GM23338 (cell line): ENCODE measurements around the gene MAP3K21. TPM values are rescaled to one million over a fixed set of nuclear protein-coding genes. Genes with fewer than 3 reads are reported as not detected.

Experiments used
- ATAC-seq: fragments of 200-7000 bp; cut with Tn5 transposase; 3 replicates; pipeline ENCODE4 v1.9.1; 2020
- DNase-seq: peaks from one replicate; pipeline ENCODE4 v3.0.0-alpha.2; 2015; ENCODE audit warnings: low spot score
- H2AFZ ChIP-seq: fragments of 200-600 bp; sonication (generic); 2 replicates; pipeline ENCODE4 v1.8.0; 2016; ENCODE audit warnings: antibody characterized with exemption, mild to moderate bottlenecking, moderate library complexity
- H3F3A ChIP-seq: fragments of 200-600 bp; sonication (generic); replicated peaks from 2 replicates; pipeline ENCODE4 v1.8.0; 2017; ENCODE audit warnings: antibody characterized with exemption, mixed run types, low read depth
- H3K27ac ChIP-seq: fragments of 200-600 bp; sonication (generic); 2 replicates; pipeline ENCODE4 v1.6.1; 2016; ENCODE audit warnings: low read depth
- H3K27me3 ChIP-seq: fragments of 200-600 bp; sonication (generic); 2 replicates; pipeline ENCODE4 v1.8.0; 2016; ENCODE audit warnings: mild to moderate bottlenecking, mixed run types, moderate library complexity; ENCODE audit not compliant: insufficient read depth
- H3K36me3 ChIP-seq: fragments of 200-600 bp; sonication (generic); 2 replicates; pipeline ENCODE4 v1.8.0; 2016; ENCODE audit warnings: mild to moderate bottlenecking; ENCODE audit not compliant: insufficient read depth
- H3K4me1 ChIP-seq: fragments of 200-600 bp; sonication (generic); 2 replicates; pipeline ENCODE4 v1.8.0; 2016; ENCODE audit warnings: mild to moderate bottlenecking, moderate library complexity; ENCODE audit not compliant: insufficient read depth
- H3K4me2 ChIP-seq: fragments of 200-600 bp; sonication (generic); 2 replicates; pipeline ENCODE4 v1.7.1; 2017; ENCODE audit warnings: mixed run types
- H3K4me3 ChIP-seq: fragments of 200-600 bp; sonication (generic); 2 replicates; pipeline ENCODE4 v1.6.1; 2016; ENCODE audit warnings: mixed run types
- H3K79me2 ChIP-seq: fragments of 200-600 bp; sonication (generic); replicated peaks from 2 replicates; pipeline ENCODE4 v1.8.0; 2017; ENCODE audit warnings: mild to moderate bottlenecking; ENCODE audit not compliant: insufficient read depth
- H3K9me2 ChIP-seq: fragments of 200-600 bp; sonication (generic); 2 replicates; pipeline ENCODE4 v1.8.0; 2017; ENCODE audit not compliant: insufficient read depth
- H4K20me1 ChIP-seq: fragments of 200-600 bp; sonication (generic); replicated peaks from 2 replicates; pipeline ENCODE4 v1.8.0; 2017; ENCODE audit warnings: mild to moderate bottlenecking; ENCODE audit not compliant: insufficient read depth
- H3K27ac Mint-ChIP-seq: 2 replicates; pipeline ENCODE4 v1.8.0; 2020; ENCODE audit warnings: inconsistent platforms, mild to moderate bottlenecking, moderate library complexity, mixed read lengths
- H3K27me3 Mint-ChIP-seq: 3 replicates; pipeline ENCODE4 v1.8.0; 2022; ENCODE audit warnings: low read depth, mild to moderate bottlenecking, moderate library complexity, mixed read lengths, inconsistent platforms; ENCODE audit not compliant: insufficient read depth, poor library complexity
- H3K36me3 Mint-ChIP-seq: 3 replicates; pipeline ENCODE4 v1.8.0; 2021; ENCODE audit warnings: low read depth, mild to moderate bottlenecking, inconsistent platforms, moderate library complexity, mixed read lengths
- H3K4me1 Mint-ChIP-seq: 3 replicates; pipeline ENCODE4 v1.8.0; 2020; ENCODE audit warnings: mild to moderate bottlenecking, inconsistent platforms, mixed read lengths
- H3K4me3 Mint-ChIP-seq: 3 replicates; pipeline ENCODE4 v1.8.0; 2021; ENCODE audit warnings: moderate library complexity, mild to moderate bottlenecking, inconsistent platforms, mixed read lengths
- H3K9me3 Mint-ChIP-seq: 3 replicates; pipeline ENCODE4 v1.8.0; 2020; ENCODE audit warnings: moderate library complexity, mild to moderate bottlenecking, inconsistent platforms, mixed read lengths
- CREB1 ChIP-seq: fragments of 250-450 bp; sonication (Bioruptor Pico); IDR thresholded peaks from 2 replicates; pipeline ENCODE4 v1.5.0; 2020; ENCODE audit warnings: low read depth, mild to moderate bottlenecking, moderate library complexity
- JUNB ChIP-seq: IDR thresholded peaks from one replicate; pipeline ENCODE4 v1.6.1; 2016; ENCODE audit warnings: antibody characterized with exemption; ENCODE audit not compliant: unreplicated experiment
- NANOG ChIP-seq: IDR thresholded peaks from 2 replicates; pipeline ENCODE4 v1.6.1; 2016; ENCODE audit warnings: antibody characterized with exemption, borderline replicate concordance
- POLR2AphosphoS5 ChIP-seq: IDR thresholded peaks from 2 replicates; pipeline ENCODE4 v1.6.1; 2016; ENCODE audit warnings: antibody characterized with exemption, low read depth
- STAT1 ChIP-seq: IDR thresholded peaks from one replicate; pipeline ENCODE4 v1.6.1; 2016; ENCODE audit warnings: antibody characterized with exemption; ENCODE audit not compliant: unreplicated experiment
- ZNF114 ChIP-seq: fragments of 250-450 bp; sonication (Bioruptor Pico); IDR thresholded peaks from 2 replicates; pipeline ENCODE4 v1.5.0; 2020; ENCODE audit warnings: mild to moderate bottlenecking, moderate library complexity
- polyA plus RNA-seq: library from polyadenylated mRNA; unstranded; fragments of >200 nt; fragmentation: Nextera tagmentation; extraction: Ambion mirVana; gene quantifications from 2 replicates; pipeline ENCODE4 v1.2.1, GENCODE V29; 2016
- total RNA-seq: library from RNA; depleted of rRNA; stranded (reverse); fragments of >200 nt; shearing (Covaris generic); gene quantifications from 2 replicates; pipeline ENCODE4 v1.2.3, GENCODE V29; 2014
- TF ChIP-seq, protein P1 (sequence below): fragments of 250-450 bp; sonication (Bioruptor Pico); IDR thresholded peaks from 2 replicates; pipeline ENCODE4 v1.5.0; 2020; ENCODE audit warnings: mild to moderate bottlenecking, moderate library complexity
- TF ChIP-seq, protein P2 (sequence below), 2 experiments: fragments of 200-600 bp in 1 of 2; sonication (generic) in 1 of 2; conservative IDR thresholded peaks; 2 replicates each; pipeline versions ENCODE4 v1.5.1 to v1.6.1; 2016 to 2017; ENCODE audit warnings: antibody characterized with exemption in 2 of 2, low read depth in 2 of 2, mild to moderate bottlenecking in 2 of 2, moderate library complexity in 1 of 2
- TF ChIP-seq, protein P3 (sequence below): IDR thresholded peaks from 2 replicates; pipeline ENCODE4 v1.6.1; 2016; ENCODE audit warnings: antibody characterized with exemption
- TF ChIP-seq, protein P4 (sequence below): IDR thresholded peaks from one replicate; pipeline ENCODE4 v1.6.1; 2018; ENCODE audit warnings: antibody characterized with exemption; ENCODE audit not compliant: unreplicated experiment

Gene MAP3K21
- total and polyA plus RNA-seq, 2 experiments from 2014 or later: 11.7 to 40.1 TPM

DNA sequence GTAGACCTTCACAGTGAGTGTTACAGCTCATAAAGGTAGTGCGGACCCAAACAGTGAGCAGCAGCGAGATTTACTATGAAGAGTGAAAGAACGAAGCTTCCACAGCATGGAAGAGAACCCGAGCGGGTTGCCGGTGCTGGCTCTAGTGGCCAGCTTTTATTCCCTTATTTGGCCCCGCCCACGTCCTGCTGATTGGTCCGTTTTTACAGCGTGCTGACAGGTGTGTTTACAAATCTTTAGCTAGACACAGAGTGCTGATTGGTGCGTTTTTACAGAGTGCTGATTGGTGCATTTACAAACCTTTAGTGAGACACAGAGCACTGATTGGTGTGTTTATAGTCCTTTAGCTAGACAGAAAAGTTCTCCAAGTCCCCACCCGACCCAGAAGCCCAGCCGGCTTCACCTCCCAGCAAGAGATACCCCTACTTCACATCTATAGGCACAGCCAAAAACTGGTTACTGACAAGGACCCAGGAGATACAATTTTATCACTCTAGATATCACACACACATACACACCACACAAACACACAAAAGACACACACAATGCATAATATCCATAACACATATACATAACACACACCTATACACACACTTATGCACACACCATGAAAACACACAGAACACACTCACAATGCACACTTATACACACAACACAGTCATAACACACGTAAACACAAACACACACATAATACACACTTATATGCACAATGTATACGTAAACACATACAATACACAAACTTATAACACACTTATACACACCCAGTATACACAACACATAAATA, 68.5 kb downstream of the MAP3K21 start (continued):
- TF ChIP-seq, protein P1, sequence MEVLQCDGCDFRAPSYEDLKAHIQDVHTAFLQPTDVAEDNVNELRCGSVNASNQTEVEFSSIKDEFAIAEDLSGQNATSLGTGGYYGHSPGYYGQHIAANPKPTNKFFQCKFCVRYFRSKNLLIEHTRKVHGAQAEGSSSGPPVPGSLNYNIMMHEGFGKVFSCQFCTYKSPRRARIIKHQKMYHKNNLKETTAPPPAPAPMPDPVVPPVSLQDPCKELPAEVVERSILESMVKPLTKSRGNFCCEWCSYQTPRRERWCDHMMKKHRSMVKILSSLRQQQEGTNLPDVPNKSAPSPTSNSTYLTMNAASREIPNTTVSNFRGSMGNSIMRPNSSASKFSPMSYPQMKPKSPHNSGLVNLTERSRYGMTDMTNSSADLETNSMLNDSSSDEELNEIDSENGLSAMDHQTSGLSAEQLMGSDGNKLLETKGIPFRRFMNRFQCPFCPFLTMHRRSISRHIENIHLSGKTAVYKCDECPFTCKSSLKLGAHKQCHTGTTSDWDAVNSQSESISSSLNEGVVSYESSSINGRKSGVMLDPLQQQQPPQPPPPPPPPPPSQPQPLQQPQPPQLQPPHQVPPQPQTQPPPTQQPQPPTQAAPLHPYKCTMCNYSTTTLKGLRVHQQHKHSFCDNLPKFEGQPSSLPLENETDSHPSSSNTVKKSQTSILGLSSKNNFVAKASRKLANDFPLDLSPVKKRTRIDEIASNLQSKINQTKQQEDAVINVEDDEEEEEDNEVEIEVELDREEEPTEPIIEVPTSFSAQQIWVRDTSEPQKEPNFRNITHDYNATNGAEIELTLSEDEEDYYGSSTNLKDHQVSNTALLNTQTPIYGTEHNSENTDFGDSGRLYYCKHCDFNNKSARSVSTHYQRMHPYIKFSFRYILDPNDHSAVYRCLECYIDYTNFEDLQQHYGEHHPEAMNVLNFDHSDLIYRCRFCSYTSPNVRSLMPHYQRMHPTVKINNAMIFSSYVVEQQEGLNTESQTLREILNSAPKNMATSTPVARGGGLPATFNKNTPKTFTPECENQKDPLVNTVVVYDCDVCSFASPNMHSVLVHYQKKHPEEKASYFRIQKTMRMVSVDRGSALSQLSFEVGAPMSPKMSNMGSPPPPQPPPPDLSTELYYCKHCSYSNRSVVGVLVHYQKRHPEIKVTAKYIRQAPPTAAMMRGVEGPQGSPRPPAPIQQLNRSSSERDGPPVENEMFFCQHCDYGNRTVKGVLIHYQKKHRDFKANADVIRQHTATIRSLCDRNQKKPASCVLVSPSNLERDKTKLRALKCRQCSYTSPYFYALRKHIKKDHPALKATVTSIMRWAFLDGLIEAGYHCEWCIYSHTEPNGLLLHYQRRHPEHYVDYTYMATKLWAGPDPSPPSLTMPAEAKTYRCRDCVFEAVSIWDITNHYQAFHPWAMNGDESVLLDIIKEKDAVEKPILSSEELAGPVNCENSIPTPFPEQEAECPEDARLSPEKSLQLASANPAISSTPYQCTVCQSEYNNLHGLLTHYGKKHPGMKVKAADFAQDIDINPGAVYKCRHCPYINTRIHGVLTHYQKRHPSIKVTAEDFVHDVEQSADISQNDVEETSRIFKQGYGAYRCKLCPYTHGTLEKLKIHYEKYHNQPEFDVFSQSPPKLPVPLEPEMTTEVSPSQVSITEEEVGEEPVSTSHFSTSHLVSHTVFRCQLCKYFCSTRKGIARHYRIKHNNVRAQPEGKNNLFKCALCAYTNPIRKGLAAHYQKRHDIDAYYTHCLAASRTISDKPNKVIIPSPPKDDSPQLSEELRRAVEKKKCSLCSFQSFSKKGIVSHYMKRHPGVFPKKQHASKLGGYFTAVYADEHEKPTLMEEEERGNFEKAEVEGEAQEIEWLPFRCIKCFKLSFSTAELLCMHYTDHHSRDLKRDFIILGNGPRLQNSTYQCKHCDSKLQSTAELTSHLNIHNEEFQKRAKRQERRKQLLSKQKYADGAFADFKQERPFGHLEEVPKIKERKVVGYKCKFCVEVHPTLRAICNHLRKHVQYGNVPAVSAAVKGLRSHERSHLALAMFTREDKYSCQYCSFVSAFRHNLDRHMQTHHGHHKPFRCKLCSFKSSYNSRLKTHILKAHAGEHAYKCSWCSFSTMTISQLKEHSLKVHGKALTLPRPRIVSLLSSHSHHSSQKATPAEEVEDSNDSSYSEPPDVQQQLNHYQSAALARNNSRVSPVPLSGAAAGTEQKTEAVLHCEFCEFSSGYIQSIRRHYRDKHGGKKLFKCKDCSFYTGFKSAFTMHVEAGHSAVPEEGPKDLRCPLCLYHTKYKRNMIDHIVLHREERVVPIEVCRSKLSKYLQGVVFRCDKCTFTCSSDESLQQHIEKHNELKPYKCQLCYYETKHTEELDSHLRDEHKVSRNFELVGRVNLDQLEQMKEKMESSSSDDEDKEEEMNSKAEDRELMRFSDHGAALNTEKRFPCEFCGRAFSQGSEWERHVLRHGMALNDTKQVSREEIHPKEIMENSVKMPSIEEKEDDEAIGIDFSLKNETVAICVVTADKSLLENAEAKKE (CRISPR knock-in tag): no peak
- TF ChIP-seq ZNF114 (CRISPR knock-in tag): no peak

DNA sequence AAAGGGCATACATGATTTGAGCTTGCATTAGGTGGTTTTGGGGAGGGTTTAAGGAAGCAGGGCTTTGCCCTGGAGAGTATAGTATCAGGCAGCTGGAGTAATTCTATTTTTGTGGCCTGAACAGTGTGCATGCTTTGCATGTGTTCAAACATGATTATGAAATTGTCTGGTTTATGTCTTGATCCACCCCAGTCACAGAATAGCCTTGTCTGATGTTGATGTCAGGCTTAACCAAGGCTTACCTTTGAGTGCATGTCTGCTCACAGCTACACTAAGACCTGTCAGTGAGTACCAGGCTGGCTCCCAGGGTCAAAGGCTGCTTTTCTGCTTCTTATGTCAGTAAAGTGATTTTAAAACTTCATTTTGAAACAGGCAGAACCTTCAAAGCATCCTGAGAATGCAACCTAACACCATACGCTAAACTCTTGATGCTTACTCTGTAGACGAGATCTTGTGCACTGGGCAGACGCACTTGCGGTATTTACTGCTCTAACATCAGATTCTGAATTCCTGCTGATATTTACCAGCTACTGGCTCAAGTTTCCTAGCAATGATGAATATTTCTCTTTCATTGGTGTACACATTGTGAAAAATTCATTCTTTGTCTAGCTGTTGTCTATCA, 78.9 kb downstream of the MAP3K21 start:
- no peak overlapping the region for H3K4me2 ChIP-seq
- no peak overlapping the region for H3K27ac ChIP-seq
- H3F3A ChIP-seq: no peaks in the 10 kb centered on the region
- H2AFZ ChIP-seq: no peak overlapping the region
- no peaks in the 10 kb centered on the region for H3K79me2 ChIP-seq
- H3K9me2 ChIP-seq: 0 out of 2 replicates have a peak, but pooled peaks cover 8% of the 10 kb centered on the region
- no peak overlapping the region for H3K4me3 ChIP-seq
- ATAC-seq (no peak), DNase-seq (no peak)
- no peaks in the 10 kb centered on the region for H3K4me1 ChIP-seq
- H3K9me3 Mint-ChIP-seq: peaks cover 17% of the 10 kb centered on the region
- peaks cover 5% of the 10 kb centered on the region; the same call in 2 of the 3 replicates for H3K36me3 Mint-ChIP-seq
- H3K27me3 Mint-ChIP-seq: peaks cover 2% of the 10 kb centered on the region
- H3K4me1 Mint-ChIP-seq: peaks cover 2% of the 10 kb centered on the region; the same call in 2 of the 3 replicates
- H4K20me1 ChIP-seq: no peaks in the 10 kb centered on the region
- H3K27ac Mint-ChIP-seq: no peak overlapping the region
- no peak overlapping the region for H3K4me3 Mint-ChIP-seq
- no peaks in the 10 kb centered on the region for H3K27me3 ChIP-seq
- peaks cover 6% of the 10 kb centered on the region; the same call in 1 of the 2 replicates for H3K36me3 ChIP-seq
- TF ChIP-seq CREB1 (CRISPR knock-in tag): no peak
- TF ChIP-seq STAT1: no peak
- TF ChIP-seq, protein P2, sequence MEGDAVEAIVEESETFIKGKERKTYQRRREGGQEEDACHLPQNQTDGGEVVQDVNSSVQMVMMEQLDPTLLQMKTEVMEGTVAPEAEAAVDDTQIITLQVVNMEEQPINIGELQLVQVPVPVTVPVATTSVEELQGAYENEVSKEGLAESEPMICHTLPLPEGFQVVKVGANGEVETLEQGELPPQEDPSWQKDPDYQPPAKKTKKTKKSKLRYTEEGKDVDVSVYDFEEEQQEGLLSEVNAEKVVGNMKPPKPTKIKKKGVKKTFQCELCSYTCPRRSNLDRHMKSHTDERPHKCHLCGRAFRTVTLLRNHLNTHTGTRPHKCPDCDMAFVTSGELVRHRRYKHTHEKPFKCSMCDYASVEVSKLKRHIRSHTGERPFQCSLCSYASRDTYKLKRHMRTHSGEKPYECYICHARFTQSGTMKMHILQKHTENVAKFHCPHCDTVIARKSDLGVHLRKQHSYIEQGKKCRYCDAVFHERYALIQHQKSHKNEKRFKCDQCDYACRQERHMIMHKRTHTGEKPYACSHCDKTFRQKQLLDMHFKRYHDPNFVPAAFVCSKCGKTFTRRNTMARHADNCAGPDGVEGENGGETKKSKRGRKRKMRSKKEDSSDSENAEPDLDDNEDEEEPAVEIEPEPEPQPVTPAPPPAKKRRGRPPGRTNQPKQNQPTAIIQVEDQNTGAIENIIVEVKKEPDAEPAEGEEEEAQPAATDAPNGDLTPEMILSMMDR (conservative IDR thresholded peaks at IDR 0.05; ENCODE audit: low read depth in 2 of 2): no peak
- TF ChIP-seq, protein P3, sequence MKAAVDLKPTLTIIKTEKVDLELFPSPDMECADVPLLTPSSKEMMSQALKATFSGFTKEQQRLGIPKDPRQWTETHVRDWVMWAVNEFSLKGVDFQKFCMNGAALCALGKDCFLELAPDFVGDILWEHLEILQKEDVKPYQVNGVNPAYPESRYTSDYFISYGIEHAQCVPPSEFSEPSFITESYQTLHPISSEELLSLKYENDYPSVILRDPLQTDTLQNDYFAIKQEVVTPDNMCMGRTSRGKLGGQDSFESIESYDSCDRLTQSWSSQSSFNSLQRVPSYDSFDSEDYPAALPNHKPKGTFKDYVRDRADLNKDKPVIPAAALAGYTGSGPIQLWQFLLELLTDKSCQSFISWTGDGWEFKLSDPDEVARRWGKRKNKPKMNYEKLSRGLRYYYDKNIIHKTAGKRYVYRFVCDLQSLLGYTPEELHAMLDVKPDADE: no peak
- no peak for TF ChIP-seq POLR2AphosphoS5
- TF ChIP-seq JUNB: no peak
- TF ChIP-seq, protein P4, sequence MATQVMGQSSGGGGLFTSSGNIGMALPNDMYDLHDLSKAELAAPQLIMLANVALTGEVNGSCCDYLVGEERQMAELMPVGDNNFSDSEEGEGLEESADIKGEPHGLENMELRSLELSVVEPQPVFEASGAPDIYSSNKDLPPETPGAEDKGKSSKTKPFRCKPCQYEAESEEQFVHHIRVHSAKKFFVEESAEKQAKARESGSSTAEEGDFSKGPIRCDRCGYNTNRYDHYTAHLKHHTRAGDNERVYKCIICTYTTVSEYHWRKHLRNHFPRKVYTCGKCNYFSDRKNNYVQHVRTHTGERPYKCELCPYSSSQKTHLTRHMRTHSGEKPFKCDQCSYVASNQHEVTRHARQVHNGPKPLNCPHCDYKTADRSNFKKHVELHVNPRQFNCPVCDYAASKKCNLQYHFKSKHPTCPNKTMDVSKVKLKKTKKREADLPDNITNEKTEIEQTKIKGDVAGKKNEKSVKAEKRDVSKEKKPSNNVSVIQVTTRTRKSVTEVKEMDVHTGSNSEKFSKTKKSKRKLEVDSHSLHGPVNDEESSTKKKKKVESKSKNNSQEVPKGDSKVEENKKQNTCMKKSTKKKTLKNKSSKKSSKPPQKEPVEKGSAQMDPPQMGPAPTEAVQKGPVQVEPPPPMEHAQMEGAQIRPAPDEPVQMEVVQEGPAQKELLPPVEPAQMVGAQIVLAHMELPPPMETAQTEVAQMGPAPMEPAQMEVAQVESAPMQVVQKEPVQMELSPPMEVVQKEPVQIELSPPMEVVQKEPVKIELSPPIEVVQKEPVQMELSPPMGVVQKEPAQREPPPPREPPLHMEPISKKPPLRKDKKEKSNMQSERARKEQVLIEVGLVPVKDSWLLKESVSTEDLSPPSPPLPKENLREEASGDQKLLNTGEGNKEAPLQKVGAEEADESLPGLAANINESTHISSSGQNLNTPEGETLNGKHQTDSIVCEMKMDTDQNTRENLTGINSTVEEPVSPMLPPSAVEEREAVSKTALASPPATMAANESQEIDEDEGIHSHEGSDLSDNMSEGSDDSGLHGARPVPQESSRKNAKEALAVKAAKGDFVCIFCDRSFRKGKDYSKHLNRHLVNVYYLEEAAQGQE: no peak
- TF ChIP-seq NANOG: no peak
